NCI-H187 treated with DMSO at 0.1 percent for 48 hours (cell line): ENCODE data around the gene ABT1.

Source experiments
- DNase-seq: peaks from one replicate; lab custom pipeline; 2025; lab: John Stamatoyannopoulos, UW

ABT1 gene

DNA sequence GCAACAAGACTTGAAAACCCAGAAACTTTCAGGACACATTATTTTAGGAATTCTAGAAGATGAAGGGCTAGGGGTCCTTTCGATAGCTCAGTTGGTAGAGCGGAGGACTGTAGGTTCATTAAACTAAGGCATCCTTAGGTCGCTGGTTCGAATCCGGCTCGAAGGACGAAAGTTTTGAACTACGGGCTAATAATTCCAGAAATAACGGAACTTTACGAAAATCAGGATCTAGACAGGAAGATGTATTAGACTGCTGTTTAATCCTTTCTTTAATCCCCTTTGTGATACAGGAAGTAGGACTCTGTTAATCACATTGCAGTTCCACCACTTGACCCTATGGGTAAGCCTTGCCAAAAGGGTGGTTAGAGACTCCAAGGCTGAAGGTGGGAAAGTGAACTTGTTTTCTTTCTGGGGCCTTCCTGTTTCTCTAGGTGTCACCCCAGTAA is 21.2 kb upstream of the ABT1 start:
- no peak for DNase-seq

DNA sequence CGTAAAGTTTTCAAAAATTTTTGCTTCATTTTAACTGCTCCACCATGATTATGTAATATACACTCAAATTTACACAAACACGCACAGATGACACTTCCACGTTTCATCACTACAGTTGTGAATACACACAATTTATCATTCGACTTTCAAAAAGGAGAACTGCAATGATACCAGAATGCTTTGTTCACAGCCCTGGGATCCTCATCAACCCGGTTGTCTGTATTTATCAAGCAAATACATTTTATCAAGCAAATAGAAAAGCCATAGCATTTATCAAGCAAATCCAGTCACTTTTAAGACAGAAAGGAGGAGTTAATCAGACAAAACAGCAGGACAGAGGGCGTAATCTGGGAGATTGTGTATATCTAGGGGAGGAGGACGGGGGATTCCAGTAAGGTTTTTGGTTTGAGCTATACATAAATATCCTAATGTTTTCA is 20.3 kb upstream of the ABT1 start:
- no peak for DNase-seq

DNA sequence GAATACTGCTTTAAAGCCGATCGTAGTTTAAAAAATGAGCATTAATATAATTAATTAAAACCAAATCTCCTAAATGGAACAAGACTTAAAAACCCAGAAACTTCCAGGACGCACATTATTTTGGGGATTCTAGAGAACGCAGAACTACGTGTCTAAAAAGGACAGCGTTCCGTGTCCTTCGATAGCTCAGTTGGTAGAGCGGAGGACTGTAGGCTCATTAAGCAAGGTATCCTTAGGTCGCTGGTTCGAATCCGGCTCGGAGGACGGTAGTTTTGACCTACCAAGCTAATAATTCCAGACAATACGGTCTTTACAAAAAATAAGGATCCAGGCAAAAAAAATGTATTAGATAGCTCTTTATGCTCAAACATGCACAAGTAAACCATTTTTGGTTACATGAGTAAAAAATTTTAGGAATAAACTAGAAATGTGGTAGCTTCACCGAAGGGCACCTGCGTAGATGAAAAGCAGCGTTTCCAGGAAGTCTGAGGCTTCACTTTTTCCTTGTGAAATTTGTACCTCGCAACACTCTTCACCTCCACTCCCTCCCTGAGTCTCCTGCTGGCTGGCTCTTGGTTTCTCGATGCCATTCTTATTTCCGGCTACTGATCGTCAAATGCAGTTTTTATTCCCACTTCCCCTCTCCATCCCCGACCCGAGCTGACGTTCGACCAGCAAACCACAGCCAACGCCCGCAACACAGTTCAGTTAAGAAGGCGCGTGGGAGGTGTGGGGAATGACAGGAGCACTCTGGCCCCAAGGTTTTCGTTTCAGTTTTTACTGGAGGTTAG is 19.6 kb upstream of the ABT1 start:
- DNase-seq: no peak

DNA sequence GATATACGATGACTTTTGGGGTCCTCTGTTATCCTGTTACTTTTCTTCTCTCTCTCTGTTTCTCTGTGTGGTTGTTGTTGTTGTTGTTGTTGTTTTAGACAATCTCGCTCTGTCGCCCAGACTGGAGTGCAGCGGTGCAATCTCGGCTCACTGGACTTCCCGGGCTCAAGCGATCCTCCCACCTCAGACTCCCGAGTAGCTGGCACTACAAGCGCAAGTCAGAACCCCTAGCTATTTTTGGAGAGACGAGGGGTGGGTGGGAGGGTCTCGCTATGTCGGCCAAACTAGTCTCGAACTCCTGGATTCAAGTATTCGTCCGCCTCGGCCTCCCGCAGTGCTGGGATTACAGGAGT is 19.1 kb upstream of the ABT1 start:
- DNase-seq: no peak

DNA sequence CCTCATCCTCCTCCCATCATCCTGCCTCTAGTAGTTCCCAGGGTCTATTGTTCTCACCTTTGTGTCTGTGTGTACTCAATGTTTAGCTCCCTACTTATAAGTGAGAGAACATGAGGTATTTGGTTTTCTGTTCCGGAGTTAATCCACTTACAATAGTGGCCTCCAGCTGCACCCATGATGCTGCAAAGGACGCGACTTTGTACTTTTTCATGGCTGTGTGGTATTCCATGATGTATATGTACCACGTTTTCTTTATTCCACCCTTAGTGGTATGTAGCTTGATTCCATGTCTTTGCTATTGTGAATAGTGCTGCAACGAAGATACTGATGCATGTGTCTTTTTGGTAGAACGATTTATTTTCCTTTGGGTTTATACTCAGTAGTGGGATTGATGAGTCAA is 18.5 kb upstream of the ABT1 start:
- DNase-seq: no peak

DNA sequence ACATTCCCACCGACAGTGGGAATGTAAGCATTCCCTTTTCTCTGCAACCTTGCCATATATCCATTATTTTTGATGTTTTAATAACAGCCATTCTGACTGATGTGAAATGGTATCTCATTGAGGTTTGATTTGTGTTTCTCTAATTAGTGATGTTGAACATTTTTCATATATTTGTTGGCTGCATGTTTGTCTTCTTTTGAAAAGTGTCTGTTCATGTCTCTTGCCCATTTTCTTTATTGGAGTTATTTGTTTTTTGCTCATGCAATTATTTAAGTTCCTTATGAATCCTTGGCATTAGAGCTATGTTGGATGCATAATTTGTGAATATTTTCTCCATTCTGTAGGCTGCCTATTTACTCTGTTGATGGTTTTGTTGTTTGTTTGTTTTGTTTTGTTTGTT is 18.0 kb upstream of the ABT1 start:
- DNase-seq: no peak

DNA sequence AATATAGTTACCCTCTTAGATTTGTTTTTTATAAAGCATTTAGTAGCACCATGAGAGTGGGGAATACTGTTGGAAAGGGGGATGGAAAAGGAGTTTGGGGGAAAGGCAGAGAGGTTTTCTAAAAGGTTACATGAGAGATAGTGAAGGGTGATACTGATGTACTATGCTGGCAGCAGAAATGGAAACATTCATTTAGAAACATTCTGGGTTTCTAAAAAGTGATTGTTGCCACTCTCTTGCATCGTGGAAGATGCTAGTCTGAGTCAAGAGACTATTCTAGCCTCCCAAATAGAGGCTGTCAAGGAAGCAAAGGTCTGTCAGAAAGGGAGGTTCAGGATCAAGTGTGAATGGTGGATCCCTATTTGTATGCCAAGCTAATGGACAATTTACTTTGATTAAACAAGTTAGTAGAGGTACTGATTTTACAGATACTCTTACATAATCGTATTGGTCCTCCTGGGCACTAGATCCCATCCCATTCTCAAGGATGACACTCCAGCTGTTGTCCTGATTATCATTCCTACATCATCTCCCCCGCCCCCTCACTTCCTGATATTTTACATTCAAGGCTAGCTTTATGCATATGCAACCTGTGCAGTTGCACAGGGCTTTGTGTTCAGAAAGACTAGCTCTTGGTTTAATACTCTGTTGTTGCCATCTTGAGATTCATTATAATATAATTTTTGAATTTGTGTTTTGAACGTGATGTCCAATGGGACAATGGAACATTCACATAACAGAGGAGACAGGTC is 15.4 kb upstream of the ABT1 start:
- no peak for DNase-seq

DNA sequence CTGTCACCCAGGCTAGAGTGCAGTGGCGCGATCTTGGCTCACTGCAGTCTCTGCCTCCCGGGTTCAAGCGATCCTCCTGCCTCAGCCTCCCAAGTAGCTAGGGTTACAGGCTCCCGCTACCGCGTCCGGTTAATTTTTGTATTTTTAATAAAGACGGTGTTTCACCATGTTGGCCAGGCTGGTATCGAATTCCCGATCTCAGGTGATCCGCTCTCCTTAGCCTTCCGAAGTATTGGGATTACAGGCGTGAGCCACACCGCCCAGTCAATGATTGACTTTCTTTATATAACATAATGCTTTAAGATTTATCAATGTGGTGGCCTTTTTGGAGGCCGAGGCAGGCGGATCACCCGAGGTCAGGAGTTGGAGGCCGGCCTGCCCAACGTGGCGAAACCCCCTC is 7.8 kb upstream of the ABT1 start:
- no peak for DNase-seq

DNA sequence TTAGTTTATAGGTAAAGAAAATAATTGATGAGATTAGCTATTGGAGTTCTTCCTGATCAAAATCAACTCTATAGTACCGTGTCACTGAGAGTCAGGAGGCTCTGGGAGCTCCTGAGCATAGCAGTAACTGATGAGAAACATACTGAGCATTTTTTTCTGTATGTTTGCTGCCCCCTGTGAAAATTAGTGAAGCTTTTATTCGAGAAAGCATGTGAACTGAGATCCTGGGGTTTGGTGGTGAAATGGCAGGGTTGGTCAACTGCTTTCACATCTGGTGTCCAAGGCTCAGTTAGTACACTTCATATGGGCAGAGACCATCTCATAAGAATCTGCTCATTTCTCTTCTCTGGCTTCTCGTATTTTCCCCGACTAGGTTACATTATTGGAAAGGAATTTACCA is 4.1 kb upstream of the ABT1 start:
- no peak for DNase-seq

DNA sequence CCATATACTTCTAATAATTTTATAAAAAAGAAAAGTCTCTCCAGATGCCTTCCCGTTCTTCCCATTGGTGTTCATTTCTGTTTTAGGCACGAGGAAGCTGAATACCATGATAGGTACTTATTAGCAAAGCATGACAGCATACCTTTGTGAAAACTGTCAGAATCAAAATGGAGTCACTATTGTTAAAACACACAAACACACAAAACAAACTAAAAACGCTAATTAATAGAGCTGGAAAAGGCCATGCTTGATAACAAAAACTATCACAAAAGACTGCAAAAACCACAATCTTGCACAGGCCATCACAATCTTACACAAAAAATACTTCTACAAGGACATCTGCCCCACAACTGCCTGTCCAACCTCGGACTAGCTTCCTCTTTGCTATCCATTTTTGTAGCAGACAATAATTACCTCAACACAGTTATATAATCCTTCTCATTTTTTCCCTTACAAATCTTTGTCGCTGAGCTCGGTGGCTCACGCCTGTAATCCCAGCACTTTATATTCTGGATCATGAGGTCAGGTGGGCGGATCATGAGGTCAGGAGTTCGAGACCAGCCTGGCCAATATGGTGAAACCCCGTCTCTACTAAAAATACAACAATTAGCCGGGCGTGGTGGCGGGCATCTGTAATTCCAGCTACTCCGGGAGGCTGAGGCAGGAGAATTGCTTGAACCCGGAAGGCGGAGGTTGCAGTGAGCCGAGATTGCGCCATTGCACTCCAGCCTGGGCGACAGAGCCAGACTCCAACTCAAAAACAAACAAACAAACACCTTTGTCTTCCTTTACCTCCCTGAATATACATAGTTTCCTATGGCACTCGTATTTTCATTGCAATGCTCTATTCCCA is 3.2 kb upstream of the ABT1 start:
- DNase-seq: no peak

DNA sequence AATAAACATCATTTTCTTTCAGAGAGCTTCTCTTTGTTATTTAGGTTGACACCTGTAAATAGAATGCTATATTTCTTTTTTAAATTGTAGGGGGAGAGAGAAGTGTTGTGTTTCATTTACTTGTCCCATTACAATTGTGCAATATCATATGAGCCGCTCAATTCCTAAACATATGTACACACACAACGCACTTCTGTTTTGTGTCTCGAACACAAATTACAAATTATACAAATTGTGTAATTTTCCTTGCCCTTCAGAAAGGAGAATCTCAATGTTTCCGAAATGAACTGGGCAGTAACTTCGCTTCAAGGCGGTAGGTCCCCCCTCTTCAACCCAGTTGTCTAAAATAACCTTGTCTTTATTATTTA is 2.6 kb upstream of the ABT1 start:
- DNase-seq: no peak

DNA sequence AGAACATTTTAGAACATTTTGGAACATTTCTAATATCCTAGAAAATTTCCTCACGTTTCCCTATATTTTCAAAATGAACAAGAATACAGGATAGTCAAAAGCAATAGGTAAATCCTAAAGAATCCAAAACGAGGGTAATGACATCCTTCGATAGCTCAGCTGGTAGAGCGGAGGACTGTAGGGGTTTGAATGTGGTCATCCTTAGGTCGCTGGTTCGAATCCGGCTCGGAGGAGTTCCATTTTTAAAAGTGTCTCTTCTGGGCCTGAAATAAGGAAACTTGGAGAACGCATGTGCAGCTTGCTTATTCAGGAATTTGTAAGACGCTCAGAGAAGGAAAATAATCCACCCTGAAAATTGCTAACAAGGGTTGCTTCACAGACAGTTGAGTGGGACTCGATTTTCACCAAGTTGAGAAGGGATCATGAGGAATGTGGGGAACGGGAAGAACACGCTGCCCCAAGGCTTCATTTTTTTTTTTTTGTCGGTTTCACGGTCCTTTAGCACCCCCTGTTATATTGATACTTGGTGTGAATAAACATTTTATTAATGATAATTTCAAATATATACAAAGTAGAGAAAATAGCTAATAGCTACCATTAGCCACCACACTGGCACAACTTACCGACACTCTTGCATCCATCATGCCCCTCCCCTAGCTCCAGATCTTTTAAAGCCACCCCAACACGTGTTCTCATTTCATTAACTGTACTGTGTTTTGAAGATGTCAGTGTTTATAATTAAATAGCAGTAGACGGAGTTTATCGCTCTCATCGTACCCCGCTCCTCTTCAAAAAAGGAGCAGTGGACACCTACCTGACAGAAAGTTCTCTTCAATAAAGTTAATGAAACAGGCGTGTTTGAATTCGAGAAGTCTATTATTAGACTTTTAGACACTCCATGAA is 1.8 kb upstream of the ABT1 start:
- DNase-seq: no peak

DNA sequence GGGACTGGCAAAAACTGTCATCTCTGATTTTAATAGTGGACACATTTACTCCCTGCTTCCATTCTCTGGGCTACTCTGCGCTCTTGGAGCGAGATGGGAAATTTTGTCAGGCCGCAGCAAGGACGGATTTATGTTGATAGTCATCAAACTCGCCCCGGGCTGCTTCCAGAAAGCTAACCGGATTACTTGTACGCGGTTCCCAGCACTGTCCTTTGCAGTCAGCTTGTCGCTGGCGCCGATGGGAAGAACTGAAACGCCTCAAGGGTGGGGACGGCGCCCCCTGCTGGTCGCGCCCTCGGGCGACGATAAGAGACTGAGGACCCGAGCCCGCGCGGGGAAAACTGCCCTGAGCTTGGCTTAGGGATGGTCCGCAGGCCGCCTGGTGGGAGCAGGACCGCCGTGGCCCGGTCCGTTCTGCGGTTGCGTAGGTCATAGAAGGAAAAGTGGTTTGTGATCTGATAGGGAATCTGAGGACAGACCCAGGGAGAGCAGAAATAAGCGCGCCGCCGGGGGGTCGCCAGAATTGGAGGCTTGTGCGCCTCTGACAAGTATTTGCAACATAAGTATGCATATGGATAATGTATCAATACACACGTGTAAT is 984 bp upstream of the ABT1 start:
- DNase-seq: peak; percentile 52

DNA sequence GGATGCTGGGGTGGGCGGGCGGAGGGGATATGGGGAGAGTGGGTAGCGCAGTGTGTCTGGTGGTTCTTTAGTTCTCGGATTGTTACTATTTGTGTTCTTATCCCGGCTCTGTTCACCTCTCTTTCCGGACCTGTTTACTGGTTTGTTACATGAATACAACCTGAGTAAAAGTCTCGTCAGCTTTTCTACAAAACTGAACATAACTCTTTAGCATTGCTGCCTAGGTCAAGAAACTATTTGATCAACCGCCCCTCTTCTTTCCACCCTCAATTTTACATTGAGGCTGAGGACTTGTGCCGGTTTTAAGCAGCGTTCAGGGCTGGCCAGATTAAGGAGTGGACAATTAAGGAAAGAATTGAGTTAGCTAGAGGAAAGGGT is 625 bp downstream of the ABT1 start:
- no peak for DNase-seq

DNA sequence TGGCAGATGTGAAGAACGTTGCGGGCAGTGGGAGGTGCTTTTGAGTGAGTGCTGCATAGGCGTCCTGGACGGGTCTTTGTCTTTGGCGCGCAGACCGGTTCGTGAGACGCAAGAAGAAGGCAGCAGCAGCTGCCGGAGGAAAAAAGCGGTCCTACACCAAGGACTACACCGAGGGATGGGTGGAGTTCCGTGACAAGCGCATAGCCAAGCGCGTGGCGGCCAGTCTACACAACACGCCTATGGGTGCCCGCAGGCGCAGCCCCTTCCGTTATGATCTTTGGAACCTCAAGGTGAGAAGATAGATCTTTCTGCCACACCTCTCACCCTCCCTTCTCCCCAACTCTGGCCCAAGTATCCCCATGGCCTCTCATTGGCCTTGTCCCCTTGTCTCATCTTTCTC is 1.1 kb downstream of the ABT1 start:
- no peak for DNase-seq

DNA sequence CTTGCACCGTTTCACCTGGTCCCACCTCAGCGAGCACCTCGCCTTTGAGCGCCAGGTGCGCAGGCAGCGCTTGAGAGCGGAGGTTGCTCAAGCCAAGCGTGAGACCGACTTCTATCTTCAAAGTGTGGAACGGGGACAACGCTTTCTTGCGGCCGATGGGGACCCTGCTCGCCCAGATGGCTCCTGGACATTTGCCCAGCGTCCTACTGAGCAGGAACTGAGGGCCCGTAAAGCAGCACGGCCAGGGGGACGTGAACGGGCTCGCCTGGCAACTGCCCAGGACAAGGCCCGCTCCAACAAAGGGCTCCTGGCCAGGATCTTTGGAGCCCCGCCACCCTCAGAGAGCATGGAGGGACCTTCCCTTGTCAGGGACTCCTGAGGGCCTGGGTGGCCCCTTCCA is 1.5 kb downstream of the ABT1 start:
- no peak for DNase-seq

DNA sequence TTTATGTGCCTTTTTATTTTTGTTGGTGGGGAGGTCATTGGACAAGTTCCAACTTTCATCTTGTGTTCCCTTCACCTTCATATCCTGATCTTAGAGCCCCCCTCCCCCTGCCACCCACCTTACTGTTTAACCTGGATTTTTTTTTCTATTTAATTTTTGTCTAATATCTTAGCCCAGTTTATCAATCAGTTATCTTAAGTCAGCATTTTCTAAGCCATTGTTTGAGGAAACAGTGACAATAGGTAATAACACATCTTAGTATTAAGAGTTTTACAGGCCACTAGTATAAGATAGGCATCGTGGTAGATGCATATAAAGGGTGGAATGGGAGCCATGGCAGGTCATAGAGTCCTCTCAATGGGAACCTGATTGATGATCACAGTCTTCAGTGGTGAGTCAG is 2.4 kb downstream of the ABT1 start:
- DNase-seq: no peak

DNA sequence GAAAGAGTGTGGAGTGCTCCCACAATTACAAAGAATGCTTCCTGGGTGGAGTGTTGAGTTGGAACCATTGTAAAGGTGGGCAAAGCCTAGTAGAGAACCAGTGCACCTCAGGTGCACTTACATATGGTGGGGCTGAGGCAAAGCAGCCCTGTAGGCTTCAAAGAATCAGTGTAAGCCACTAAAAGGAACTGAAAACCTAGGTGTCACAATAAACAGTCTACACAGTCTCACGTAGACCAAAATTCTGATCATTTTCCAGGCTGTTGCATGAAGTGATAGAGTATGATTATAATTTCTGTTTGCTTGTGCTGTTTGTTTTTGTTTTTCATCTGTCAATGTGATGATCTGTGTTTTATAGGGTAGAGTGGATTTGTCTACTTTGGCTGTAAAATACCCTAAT is 2.8 kb downstream of the ABT1 start:
- no peak for DNase-seq

DNA sequence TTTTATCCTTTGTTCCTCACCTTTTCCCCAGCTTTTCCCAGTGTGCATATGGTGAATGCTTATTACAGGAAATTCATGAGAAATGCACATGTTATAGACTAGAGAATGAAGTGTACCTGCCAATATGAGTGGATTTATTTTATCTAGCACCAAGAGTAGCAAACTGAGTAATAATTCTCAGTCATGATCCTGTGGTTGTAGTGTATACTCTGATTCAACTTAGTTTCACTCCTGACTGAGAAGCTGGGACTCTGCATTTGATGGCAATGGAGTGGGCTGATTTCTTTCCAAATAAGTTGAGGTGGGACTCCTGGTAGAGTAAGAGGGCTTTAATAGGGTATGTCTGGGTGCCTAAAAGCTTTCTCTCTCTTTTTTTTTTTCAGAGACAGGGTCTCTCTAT is 4.0 kb downstream of the ABT1 start:
- DNase-seq: no peak

DNA sequence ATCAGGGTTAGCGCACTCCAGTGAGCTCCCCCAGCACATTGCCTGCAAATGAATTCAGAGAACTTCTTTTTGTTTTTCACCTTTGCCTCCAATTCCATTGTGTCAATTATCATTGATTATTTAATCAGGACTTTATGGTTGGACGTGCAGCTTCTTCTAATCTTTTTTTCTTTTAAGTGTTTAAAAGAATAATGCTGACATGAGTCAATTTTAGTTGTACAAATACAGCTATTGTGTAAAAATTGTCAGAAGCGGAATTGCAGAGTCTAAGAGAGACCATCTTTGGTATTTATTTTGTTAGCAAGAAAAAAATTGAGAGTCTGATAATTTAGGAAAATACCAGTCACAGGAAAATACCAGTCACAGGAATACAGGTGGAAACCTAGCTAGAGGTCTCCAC is 5.5 kb downstream of the ABT1 start:
- DNase-seq: no peak

DNA sequence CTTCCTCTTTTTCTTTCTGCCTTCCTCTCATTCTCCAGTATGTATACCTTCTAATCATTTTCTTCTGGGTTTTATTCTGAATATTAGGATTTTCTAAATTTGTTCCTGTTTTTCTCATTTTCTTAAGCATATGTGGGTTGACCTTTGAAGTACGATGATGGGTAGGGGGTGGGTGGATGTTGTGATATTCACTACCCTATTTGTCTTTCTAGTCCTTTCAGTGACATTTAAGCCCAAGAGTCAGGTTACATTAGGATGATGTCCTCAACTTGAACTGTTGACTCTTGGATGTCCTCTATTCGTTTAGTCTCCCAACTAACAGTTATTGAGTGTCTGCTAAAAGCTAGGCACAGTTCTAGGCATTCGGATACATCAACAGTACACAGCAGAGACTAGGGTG is 7.3 kb downstream of the ABT1 start:
- no peak for DNase-seq

DNA sequence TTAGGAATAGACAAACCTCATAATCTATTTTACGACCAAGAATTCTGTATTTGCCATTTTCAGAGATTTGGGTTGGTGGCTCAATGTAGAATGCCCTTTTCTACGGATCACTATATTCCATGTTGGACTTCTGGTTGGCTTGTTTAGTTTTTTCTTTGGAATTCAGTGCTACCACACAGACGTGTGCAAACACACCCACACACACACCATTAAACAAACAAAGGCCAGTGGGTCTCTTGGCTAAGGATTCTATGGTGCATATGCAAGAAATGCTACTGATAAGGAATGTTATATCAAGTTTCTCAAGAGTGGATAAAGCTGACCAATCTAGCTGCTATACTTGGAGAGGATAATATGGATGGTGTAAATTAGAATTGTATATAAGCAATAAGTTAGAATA is 8.0 kb downstream of the ABT1 start:
- no peak for DNase-seq
